GM12878 (cell line): ENCODE results near the gene FAM107A. TPM values are rescaled to one million over a fixed set of nuclear protein-coding genes. Genes with fewer than 3 reads are reported as not detected.

ENCODE experiments used
- ATAC-seq: fragments of 200-7000 bp; cut with Tn5 transposase; 3 replicates; pipeline ENCODE4 v1.9.1; 2020; ENCODE audit warnings: mild to moderate bottlenecking, moderate library complexity
- BruUV-seq: library from RNA; stranded (reverse); fragments of 400-500 nt; replicated peaks from 2 replicates; lab custom pipeline; 2021; lab: Mats Ljungman, UMichigan
- CTCF ChIA-PET: fragments of 300-600 bp; sonication (Branson Sonifier 250); formaldehyde crosslinking; extraction: SDS; loops from one replicate; lab custom pipeline; 2021; ENCODE audit warnings: inconsistent platforms; lab: Yijun Ruan, JAX
- POLR2A ChIA-PET: fragments of 350-600 bp; formaldehyde crosslinking; extraction: SDS; loops from one replicate; lab custom pipeline; 2021; ENCODE audit warnings: inconsistent platforms; lab: Charles Lee
- RAD21 ChIA-PET: fragments of 300-600 bp; sonication (Branson Sonifier 250); formaldehyde crosslinking; loops from one replicate; lab custom pipeline; 2023; ENCODE audit warnings: antibody characterized with exemption; ENCODE audit not compliant: unreplicated experiment; lab: Charles Lee
- SMC1A ChIA-PET: fragments of 300-600 bp; sonication (Branson Sonifier 250); formaldehyde crosslinking; loops from one replicate; lab custom pipeline; 2023; ENCODE audit not compliant: unreplicated experiment, uncharacterized antibody; lab: Charles Lee
- DNase-seq: peaks from one replicate; pipeline ENCODE4 v3.0.0-alpha.2; 2011; ENCODE audit warnings: low read depth, low spot score
- FAIRE-seq: peaks from 3 replicates; lab custom pipeline; 2011; peaks lifted over from hg19 to GRCh38; lab: Jason Lieb, UNC
- H2AFZ ChIP-seq: 2 replicates; pipeline ENCODE4 v1.6.0; 2011; ENCODE audit warnings: low read depth, low read length, control low read depth; ENCODE audit not compliant: control insufficient read depth
- H3K27ac ChIP-seq: 2 replicates; pipeline ENCODE4 v1.5.1; 2011; ENCODE audit warnings: control low read depth; ENCODE audit not compliant: control insufficient read depth, insufficient read depth
- H3K27me3 ChIP-seq, 2 experiments: replicated peaks in 1 of 2; 2 replicates each; pipeline versions ENCODE4 v1.6.0 to v1.6.1; 2011; ENCODE audit warnings: low read length in 1 of 2; ENCODE audit not compliant: control insufficient read depth in 2 of 2, insufficient read depth in 2 of 2
- H3K36me3 ChIP-seq, 2 experiments: 2 replicates each; pipeline ENCODE4 v1.5.1; 2011; ENCODE audit warnings: low read length in 1 of 2; ENCODE audit not compliant: control insufficient read depth in 2 of 2, insufficient read depth in 2 of 2
- H3K4me1 ChIP-seq: 2 replicates; pipeline ENCODE4 v1.6.1; 2011; ENCODE audit warnings: mild to moderate bottlenecking, low read length, moderate library complexity, mixed read lengths; ENCODE audit not compliant: control insufficient read depth, insufficient read depth
- H3K4me2 ChIP-seq: 2 replicates; pipeline ENCODE4 v1.6.0; 2011; ENCODE audit warnings: control low read depth; ENCODE audit not compliant: control insufficient read depth, insufficient read depth
- H3K4me3 ChIP-seq: fragments of 200-600 bp; sonication (generic); 2 replicates; pipeline ENCODE4 v1.5.1; 2016
- H3K79me2 ChIP-seq: 2 replicates; pipeline ENCODE4 v1.6.0; 2011; ENCODE audit warnings: low read length; ENCODE audit not compliant: control insufficient read depth, insufficient read depth
- H3K9ac ChIP-seq: 2 replicates; pipeline ENCODE4 v1.8.0; 2011; ENCODE audit warnings: low read length, control low read depth, mixed read lengths; ENCODE audit not compliant: control insufficient read depth, insufficient read depth
- H3K9me3 ChIP-seq: replicated peaks from 3 replicates; pipeline ENCODE4 v1.5.1; 2011; ENCODE audit warnings: mild to moderate bottlenecking, low read length; ENCODE audit not compliant: control insufficient read depth, insufficient read depth
- H4K20me1 ChIP-seq: 2 replicates; pipeline ENCODE4 v1.6.0; 2011; ENCODE audit not compliant: control insufficient read depth, insufficient read depth
- KDM1A ChIP-seq: fragments of 200-600 bp; sonication (generic); IDR thresholded peaks from 2 replicates; pipeline ENCODE4 v1.6.1; 2016; ENCODE audit warnings: borderline replicate concordance
- WGBS: methylation state at CpG from one replicate; pipeline ENCODE4 v1.1.6; 2016; ENCODE audit warnings: low lambda C conversion rate; ENCODE audit not compliant: insufficient replicate concordance, insufficient coverage; ENCODE audit errors: missing lambda C conversion rate; 5-methylcytosine and 5-hydroxymethylcytosine counted together
- in situ Hi-C: fragments of 300-500 bp; cut with MboI; formaldehyde crosslinking; loops from 9 replicates; pipeline ENCODE4 v1.14.3; 2018; ENCODE audit warnings: mixed read lengths
- intact Hi-C: fragments of 100-400 bp; cut with micrococcal nuclease; formaldehyde crosslinking; loops from one replicate; pipeline ENCODE4 v1.14.2; 2022; ENCODE audit not compliant: unreplicated experiment
- polyA plus RNA-seq, 11 experiments: library from polyadenylated mRNA; depleted of rRNA in 4 of 11; unstranded in 6 of 11; stranded (reverse) in 5 of 11; fragments of >200 nt; fragmentation: Nextera tagmentation in 4 of 11; fragmentation: Illumina TruSeq in 1 of 11; extraction: Ambion mirVana in 4 of 11; extraction: Trizol in 1 of 11; gene quantifications; 1 replicate in 1 of 11; 2 replicates in 10 of 11; pipeline versions ENCODE4 v1.2.1 to v1.2.3, GENCODE V29; 2011 to 2016; ENCODE audit warnings: inconsistent platforms in 2 of 11, missing spikeins in 2 of 11, low read depth in 1 of 11
- total RNA-seq, 4 experiments: library from RNA; depleted of rRNA in 3 of 4; stranded (reverse); fragments of >200 nt in 3 of 4; fragmentation: Illumina TruSeq in 1 of 4; extraction: Trizol in 1 of 4; gene quantifications; 2 replicates each; pipeline versions ENCODE4 v1.2.1 to v1.2.3, GENCODE V29; 2013 to 2021
- TF ChIP-seq, protein P1 (sequence below): IDR thresholded peaks from 2 replicates; pipeline ENCODE4 v1.6.1; 2012; ENCODE audit warnings: mild to moderate bottlenecking, low read depth, low read length
- TF ChIP-seq, protein P2 (sequence below): fragments of 450-650 bp; formaldehyde crosslinking; IDR thresholded peaks from 2 replicates; pipeline ENCODE4 v1.4.0; 2020; ENCODE audit warnings: mild to moderate bottlenecking, moderate library complexity

The FAM107A gene
- total and polyA plus RNA-seq, 10 of the 15 experiments (the other 5 are each of a cell fraction or from before 2014, with no cell fraction given): not detected

GRCh38 chr3:58588030-58588614 is 10.9 kb upstream of the FAM107A start:
- Histone ChIP-seq H3K36me3 (no peaks in the 10 kb centered on the region), H3K4me2 (no peak overlapping the region), H3K79me2 (no peaks in the 10 kb centered on the region), H3K9me3 (no peaks in the 10 kb centered on the region; the same call in 2 of the 3 replicates), H3K4me3 (no peak overlapping the region), H3K4me1 (no peaks in the 10 kb centered on the region), H3K27me3 (peaks cover 3 to 10% of the 10 kb centered on the region in 2 experiments), H3K9ac (no peak overlapping the region), H2AFZ (no peak overlapping the region), H3K27ac (no peak overlapping the region), H4K20me1 (no peaks in the 10 kb centered on the region)
- no peak for TF ChIP-seq KDM1A
- TF ChIP-seq, protein P1, sequence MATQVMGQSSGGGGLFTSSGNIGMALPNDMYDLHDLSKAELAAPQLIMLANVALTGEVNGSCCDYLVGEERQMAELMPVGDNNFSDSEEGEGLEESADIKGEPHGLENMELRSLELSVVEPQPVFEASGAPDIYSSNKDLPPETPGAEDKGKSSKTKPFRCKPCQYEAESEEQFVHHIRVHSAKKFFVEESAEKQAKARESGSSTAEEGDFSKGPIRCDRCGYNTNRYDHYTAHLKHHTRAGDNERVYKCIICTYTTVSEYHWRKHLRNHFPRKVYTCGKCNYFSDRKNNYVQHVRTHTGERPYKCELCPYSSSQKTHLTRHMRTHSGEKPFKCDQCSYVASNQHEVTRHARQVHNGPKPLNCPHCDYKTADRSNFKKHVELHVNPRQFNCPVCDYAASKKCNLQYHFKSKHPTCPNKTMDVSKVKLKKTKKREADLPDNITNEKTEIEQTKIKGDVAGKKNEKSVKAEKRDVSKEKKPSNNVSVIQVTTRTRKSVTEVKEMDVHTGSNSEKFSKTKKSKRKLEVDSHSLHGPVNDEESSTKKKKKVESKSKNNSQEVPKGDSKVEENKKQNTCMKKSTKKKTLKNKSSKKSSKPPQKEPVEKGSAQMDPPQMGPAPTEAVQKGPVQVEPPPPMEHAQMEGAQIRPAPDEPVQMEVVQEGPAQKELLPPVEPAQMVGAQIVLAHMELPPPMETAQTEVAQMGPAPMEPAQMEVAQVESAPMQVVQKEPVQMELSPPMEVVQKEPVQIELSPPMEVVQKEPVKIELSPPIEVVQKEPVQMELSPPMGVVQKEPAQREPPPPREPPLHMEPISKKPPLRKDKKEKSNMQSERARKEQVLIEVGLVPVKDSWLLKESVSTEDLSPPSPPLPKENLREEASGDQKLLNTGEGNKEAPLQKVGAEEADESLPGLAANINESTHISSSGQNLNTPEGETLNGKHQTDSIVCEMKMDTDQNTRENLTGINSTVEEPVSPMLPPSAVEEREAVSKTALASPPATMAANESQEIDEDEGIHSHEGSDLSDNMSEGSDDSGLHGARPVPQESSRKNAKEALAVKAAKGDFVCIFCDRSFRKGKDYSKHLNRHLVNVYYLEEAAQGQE: peak; percentile 91
- FAIRE-seq (no peak), ATAC-seq (no peak), DNase-seq (no peak)
- WGBS: 2% methylated on average over 3 of the region's 3 CpGs
- in situ Hi-C loops (no loop called here), intact Hi-C loops (no loop called here)
- no TSS peak for BruUV-seq
- POLR2A ChIA-PET: no interaction called here
- SMC1A ChIA-PET: interaction anchor here (0.7 kb wide), 1 partner anchor 208 kb away, joined by 3 read pairs; no protein-coding TSS in a partner anchor
- CTCF ChIA-PET: no interaction called here
- RAD21 ChIA-PET: no interaction called here

GRCh38 chr3:58586776-58587192 is 9.6 kb upstream of the FAM107A start:
- ChIA-PET CTCF (no interaction called here), SMC1A (no interaction called here), RAD21 (no interaction called here), POLR2A (no interaction called here)
- TF ChIP-seq, protein P2, sequence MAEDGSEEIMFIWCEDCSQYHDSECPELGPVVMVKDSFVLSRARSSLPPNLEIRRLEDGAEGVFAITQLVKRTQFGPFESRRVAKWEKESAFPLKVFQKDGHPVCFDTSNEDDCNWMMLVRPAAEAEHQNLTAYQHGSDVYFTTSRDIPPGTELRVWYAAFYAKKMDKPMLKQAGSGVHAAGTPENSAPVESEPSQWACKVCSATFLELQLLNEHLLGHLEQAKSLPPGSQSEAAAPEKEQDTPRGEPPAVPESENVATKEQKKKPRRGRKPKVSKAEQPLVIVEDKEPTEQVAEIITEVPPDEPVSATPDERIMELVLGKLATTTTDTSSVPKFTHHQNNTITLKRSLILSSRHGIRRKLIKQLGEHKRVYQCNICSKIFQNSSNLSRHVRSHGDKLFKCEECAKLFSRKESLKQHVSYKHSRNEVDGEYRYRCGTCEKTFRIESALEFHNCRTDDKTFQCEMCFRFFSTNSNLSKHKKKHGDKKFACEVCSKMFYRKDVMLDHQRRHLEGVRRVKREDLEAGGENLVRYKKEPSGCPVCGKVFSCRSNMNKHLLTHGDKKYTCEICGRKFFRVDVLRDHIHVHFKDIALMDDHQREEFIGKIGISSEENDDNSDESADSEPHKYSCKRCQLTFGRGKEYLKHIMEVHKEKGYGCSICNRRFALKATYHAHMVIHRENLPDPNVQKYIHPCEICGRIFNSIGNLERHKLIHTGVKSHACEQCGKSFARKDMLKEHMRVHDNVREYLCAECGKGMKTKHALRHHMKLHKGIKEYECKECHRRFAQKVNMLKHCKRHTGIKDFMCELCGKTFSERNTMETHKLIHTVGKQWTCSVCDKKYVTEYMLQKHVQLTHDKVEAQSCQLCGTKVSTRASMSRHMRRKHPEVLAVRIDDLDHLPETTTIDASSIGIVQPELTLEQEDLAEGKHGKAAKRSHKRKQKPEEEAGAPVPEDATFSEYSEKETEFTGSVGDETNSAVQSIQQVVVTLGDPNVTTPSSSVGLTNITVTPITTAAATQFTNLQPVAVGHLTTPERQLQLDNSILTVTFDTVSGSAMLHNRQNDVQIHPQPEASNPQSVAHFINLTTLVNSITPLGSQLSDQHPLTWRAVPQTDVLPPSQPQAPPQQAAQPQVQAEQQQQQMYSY (CRISPR knock-in tag): no peak
- Histone ChIP-seq H3K27ac (no peak overlapping the region), H3K9me3 (no peaks in the 10 kb centered on the region; the same call in 2 of the 3 replicates), H2AFZ (no peak overlapping the region), H3K36me3 (no peaks in the 10 kb centered on the region), H4K20me1 (no peaks in the 10 kb centered on the region), H3K4me1 (no peaks in the 10 kb centered on the region), H3K9ac (no peak overlapping the region), H3K4me3 (no peak overlapping the region), H3K79me2 (no peaks in the 10 kb centered on the region), H3K27me3 (peaks cover 3 to 10% of the 10 kb centered on the region in 2 experiments), H3K4me2 (no peak overlapping the region)
- DNase-seq (no peak), FAIRE-seq (no peak), ATAC-seq (no peak)
- 58% methylated on average over 36 of the region's 44 CpGs for WGBS
- in situ Hi-C loops (no loop called here), intact Hi-C loops (no loop called here)
- no TSS peak for BruUV-seq
